HepG2 (cell line): ENCODE results near the gene RAN. TPM values are rescaled to one million over a fixed set of nuclear protein-coding genes. Genes with fewer than 3 reads are reported as not detected.

Experiments
- CC2D1A ChIP-seq: sonication (generic); formaldehyde crosslinking; IDR thresholded peaks from 2 replicates; pipeline ENCODE4 v1.8.1; 2023; ENCODE audit warnings: mild to moderate bottlenecking, missing genetic modification reagents
- JUN ChIP-seq: sonication (generic); formaldehyde crosslinking; IDR thresholded peaks from 2 replicates; pipeline ENCODE4 v1.4.0; 2020; ENCODE audit warnings: mild to moderate bottlenecking, missing genetic modification reagents
- KLF6 ChIP-seq: IDR thresholded peaks from 2 replicates; pipeline ENCODE4 v1.8.0; 2016; ENCODE audit warnings: missing biosample characterization, missing genetic modification reagents
- MATR3 ChIP-seq: sonication (generic); formaldehyde crosslinking; IDR thresholded peaks from 2 replicates; pipeline ENCODE4 v1.4.0; 2020; ENCODE audit warnings: missing genetic modification reagents
- MXD4 ChIP-seq: IDR thresholded peaks from 2 replicates; pipeline ENCODE4 v1.6.1; 2016; ENCODE audit warnings: mild to moderate bottlenecking, missing biosample characterization, missing genetic modification reagents
- PLRG1 ChIP-seq: fragments of 450-650 bp; conservative IDR thresholded peaks from 2 replicates; pipeline ENCODE4 v1.6.1; 2016
- SIN3A ChIP-seq: IDR thresholded peaks from 2 replicates; pipeline ENCODE4 v1.6.1; 2011; ENCODE audit warnings: low read depth, mild to moderate bottlenecking, control low read depth, low read length, borderline replicate concordance
- SRSF1 ChIP-seq: fragments of 200-400 bp; formaldehyde crosslinking; optimal IDR thresholded peaks from 2 replicates; pipeline ENCODE3; 2017; ENCODE audit warnings: mild to moderate bottlenecking, low read depth, low read length, moderate library complexity
- ZBTB3 ChIP-seq: sonication (generic); formaldehyde crosslinking; IDR thresholded peaks from 2 replicates; pipeline ENCODE4 v1.4.0; 2020; ENCODE audit warnings: low read depth, mild to moderate bottlenecking, moderate library complexity, missing genetic modification reagents, borderline replicate concordance
- ZBTB7A ChIP-seq: sonication (generic); formaldehyde crosslinking; IDR thresholded peaks from 2 replicates; pipeline ENCODE4 v1.8.0; 2022; ENCODE audit warnings: mild to moderate bottlenecking, missing genetic modification reagents
- ZEB1 ChIP-seq: IDR thresholded peaks from 2 replicates; pipeline ENCODE4 v1.6.1; 2012; ENCODE audit warnings: mild to moderate bottlenecking, low read depth, inconsistent platforms; ENCODE audit not compliant: insufficient replicate concordance
- ZFP41 ChIP-seq: sonication (generic); formaldehyde crosslinking; IDR thresholded peaks from 2 replicates; pipeline ENCODE4 v1.4.0; 2020; ENCODE audit warnings: mild to moderate bottlenecking, missing genetic modification reagents, borderline replicate concordance
- ZNF136 ChIP-seq: sonication (generic); formaldehyde crosslinking; IDR thresholded peaks from 2 replicates; pipeline ENCODE4 v1.8.1; 2022; ENCODE audit warnings: low read depth, mild to moderate bottlenecking, moderate library complexity, missing genetic modification reagents
- ZNF275 ChIP-seq: sonication (generic); formaldehyde crosslinking; IDR thresholded peaks from 2 replicates; pipeline ENCODE4 v1.8.0; 2022; ENCODE audit warnings: missing genetic modification reagents, mild to moderate bottlenecking, inconsistent platforms, borderline replicate concordance
- ZNF282 ChIP-seq: fragments of 450-650 bp; IDR thresholded peaks from 2 replicates; pipeline ENCODE4 v1.6.1; 2018; ENCODE audit not compliant: partially characterized antibody
- ZNF362 ChIP-seq: sonication (generic); formaldehyde crosslinking; IDR thresholded peaks from 2 replicates; pipeline ENCODE4 v1.4.0; 2020; ENCODE audit warnings: missing genetic modification reagents, mild to moderate bottlenecking, borderline replicate concordance
- ZNF441 ChIP-seq: sonication (generic); formaldehyde crosslinking; IDR thresholded peaks from 2 replicates; pipeline ENCODE4 v1.7.0; 2021; ENCODE audit warnings: missing genetic modification reagents, borderline replicate concordance
- ZNF562 ChIP-seq: sonication (generic); formaldehyde crosslinking; IDR thresholded peaks from 2 replicates; pipeline ENCODE4 v1.8.0; 2022; ENCODE audit warnings: missing genetic modification reagents, borderline replicate concordance
- ZSCAN30 ChIP-seq: sonication (generic); formaldehyde crosslinking; IDR thresholded peaks from 2 replicates; pipeline ENCODE4 v1.5.0; 2020; ENCODE audit warnings: mild to moderate bottlenecking, missing genetic modification reagents
- polyA plus RNA-seq, 8 experiments: library from polyadenylated mRNA; depleted of rRNA in 3 of 8; stranded (reverse) in 7 of 8; unstranded in 1 of 8; fragments of >200 nt; fragmentation: Illumina TruSeq in 4 of 8; extraction: Trizol in 4 of 8; gene quantifications; 2 replicates each; pipeline versions ENCODE4 v1.2.1 to v1.2.3, GENCODE V29; 2011 to 2016; ENCODE audit warnings: low read depth in 4 of 8, missing spikeins in 1 of 8, mixed read lengths in 1 of 8; ENCODE audit not compliant: insufficient read depth in 1 of 8
- total RNA-seq, 5 experiments: library from RNA; depleted of rRNA; stranded (reverse); fragments of >200 nt; fragmentation: Illumina TruSeq; extraction: Trizol; gene quantifications; 2 replicates each; pipeline ENCODE4 v1.2.3, GENCODE V29; 2016; ENCODE audit warnings: low read depth in 1 of 5
- TF ChIP-seq, protein P1 (sequence below): sonication (generic); formaldehyde crosslinking; IDR thresholded peaks from 2 replicates; pipeline ENCODE4 v1.5.0; 2020; ENCODE audit warnings: mild to moderate bottlenecking, missing genetic modification reagents
- TF ChIP-seq, protein P2 (sequence below), 2 experiments: sonication (generic) in 1 of 2; formaldehyde crosslinking in 1 of 2; IDR thresholded peaks; 2 replicates each; pipeline versions ENCODE4 v1.4.0 to v1.6.1; 2018 to 2020; ENCODE audit warnings: missing genetic modification reagents in 2 of 2, borderline replicate concordance in 1 of 2, low read depth in 1 of 2, mild to moderate bottlenecking in 1 of 2, missing biosample characterization in 1 of 2

The RAN gene
- total and polyA plus RNA-seq, 2 of the 13 experiments (the other 11 are each of a cell fraction or from before 2014, with no cell fraction given) = 1,335 to 1,630 TPM

DNA sequence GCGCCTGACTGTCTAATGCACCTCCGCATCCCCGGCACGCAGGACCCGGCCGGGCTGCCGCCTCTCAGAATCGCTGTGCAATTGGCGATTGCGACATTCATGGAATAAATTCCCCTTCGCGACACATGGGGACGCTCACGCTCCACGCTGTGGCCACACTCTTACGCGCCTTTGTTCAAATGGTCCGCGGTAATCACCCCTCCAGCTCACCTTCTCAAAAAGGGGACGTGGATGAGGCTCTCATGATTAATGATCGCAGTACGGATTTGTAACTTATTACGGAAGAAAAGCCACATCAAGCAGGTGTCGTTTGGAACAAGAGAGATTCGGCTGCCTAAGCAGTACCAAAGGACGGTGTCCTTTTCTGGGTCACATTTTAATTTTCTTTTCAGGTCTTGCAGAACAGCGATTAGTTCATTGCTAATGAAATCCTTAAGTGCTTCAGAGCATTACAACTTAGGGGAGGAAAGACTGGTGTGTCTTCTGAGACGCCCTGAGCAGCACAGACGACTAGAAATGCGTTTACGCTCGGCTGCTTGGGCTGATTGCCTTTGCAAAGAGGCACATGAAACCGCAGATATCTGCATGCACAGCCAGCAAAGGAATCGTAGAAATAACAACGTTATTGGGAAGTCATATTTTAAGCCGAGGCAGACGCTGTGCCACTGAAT lies 44.5 kb downstream of the RAN start (continued):
- TF ChIP-seq, protein P1, sequence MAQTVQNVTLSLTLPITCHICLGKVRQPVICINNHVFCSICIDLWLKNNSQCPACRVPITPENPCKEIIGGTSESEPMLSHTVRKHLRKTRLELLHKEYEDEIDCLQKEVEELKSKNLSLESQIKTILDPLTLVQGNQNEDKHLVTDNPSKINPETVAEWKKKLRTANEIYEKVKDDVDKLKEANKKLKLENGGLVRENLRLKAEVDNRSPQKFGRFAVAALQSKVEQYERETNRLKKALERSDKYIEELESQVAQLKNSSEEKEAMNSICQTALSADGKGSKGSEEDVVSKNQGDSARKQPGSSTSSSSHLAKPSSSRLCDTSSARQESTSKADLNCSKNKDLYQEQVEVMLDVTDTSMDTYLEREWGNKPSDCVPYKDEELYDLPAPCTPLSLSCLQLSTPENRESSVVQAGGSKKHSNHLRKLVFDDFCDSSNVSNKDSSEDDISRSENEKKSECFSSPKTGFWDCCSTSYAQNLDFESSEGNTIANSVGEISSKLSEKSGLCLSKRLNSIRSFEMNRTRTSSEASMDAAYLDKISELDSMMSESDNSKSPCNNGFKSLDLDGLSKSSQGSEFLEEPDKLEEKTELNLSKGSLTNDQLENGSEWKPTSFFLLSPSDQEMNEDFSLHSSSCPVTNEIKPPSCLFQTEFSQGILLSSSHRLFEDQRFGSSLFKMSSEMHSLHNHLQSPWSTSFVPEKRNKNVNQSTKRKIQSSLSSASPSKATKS (CRISPR knock-in tag) = no peak
- no peak for TF ChIP-seq ZBTB7A (CRISPR knock-in tag)
- TF ChIP-seq, protein P2, sequence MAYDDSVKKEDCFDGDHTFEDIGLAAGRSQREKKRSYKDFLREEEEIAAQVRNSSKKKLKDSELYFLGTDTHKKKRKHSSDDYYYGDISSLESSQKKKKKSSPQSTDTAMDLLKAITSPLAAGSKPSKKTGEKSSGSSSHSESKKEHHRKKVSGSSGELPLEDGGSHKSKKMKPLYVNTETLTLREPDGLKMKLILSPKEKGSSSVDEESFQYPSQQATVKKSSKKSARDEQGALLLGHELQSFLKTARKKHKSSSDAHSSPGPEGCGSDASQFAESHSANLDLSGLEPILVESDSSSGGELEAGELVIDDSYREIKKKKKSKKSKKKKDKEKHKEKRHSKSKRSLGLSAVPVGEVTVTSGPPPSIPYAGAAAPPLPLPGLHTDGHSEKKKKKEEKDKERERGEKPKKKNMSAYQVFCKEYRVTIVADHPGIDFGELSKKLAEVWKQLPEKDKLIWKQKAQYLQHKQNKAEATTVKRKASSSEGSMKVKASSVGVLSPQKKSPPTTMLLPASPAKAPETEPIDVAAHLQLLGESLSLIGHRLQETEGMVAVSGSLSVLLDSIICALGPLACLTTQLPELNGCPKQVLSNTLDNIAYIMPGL (CRISPR knock-in tag; IDR thresholded peaks at IDR 0.05; ENCODE audit: borderline replicate concordance in 1 of 2, low read depth in 1 of 2) = peak; percentile 26 to 75; a peak in 1 of 4 replicates
- TF ChIP-seq CC2D1A (CRISPR knock-in tag) = no peak
- no peak for TF ChIP-seq ZNF562 (CRISPR knock-in tag)
- TF ChIP-seq KLF6 (CRISPR knock-in tag) = no peak
- TF ChIP-seq ZFP41 = no peak
- no peak for TF ChIP-seq ZNF275 (CRISPR knock-in tag)
- TF ChIP-seq ZSCAN30 (CRISPR knock-in tag) = no peak
- no peak for TF ChIP-seq SIN3A
- TF ChIP-seq ZNF282 = no peak
- no peak for TF ChIP-seq ZEB1
- no peak for TF ChIP-seq ZBTB3 (CRISPR knock-in tag)
- no peak for TF ChIP-seq ZNF362 (CRISPR knock-in tag)
- no peak for TF ChIP-seq ZNF441 (CRISPR knock-in tag)
- TF ChIP-seq ZNF136 (CRISPR knock-in tag) = no peak
- no peak for TF ChIP-seq MATR3 (CRISPR knock-in tag)
- no peak for TF ChIP-seq PLRG1
- no peak for TF ChIP-seq MXD4 (CRISPR knock-in tag)
- no peak for TF ChIP-seq JUN
- TF ChIP-seq SRSF1 = no peak
